ENCODE data around the gene HSBP1. TPM values are rescaled to one million over a fixed set of nuclear protein-coding genes. Genes with fewer than 3 reads are reported as not detected.

Gene HSBP1
- total RNA-seq, 1 donor from 2014 or later, result 218 TPM

DNA sequence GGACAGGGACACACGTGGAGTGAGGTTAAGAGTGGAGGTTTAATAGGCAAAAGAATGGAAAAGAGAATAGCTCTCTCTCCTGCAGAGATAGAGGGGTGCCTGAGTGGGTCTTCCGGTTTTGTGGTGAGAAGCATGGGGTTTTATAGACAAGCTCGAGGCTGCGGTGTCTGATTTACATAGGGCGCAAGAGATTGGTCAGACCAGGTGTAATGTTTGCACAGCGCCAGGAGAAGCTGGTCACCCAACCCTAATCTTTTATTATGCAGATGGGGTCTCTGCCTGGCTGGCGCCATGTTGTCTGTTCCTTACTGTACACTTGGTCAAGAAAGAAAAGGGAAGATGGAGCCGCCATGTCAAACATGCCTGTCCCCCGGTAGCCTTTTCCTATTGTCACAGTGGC is 46.6 kb downstream of the HSBP1 start:
- Mint-ChIP-seq H3K27ac (ENCODE audit: unreplicated experiment) (no peak overlapping the region), H3K27me3 (ENCODE audit: unreplicated experiment) (peaks cover 8% of the 10 kb centered on the region), H3K4me1 (ENCODE audit: low read depth, unreplicated experiment) (peaks cover 21% of the 10 kb centered on the region), H3K9me3 (ENCODE audit: unreplicated experiment) (peaks cover 6% of the 10 kb centered on the region), H3K36me3 (ENCODE audit: unreplicated experiment) (no peaks in the 10 kb centered on the region), H3K4me3 (ENCODE audit: unreplicated experiment) (no peak overlapping the region)
- no peak for DNase-seq
- TF ChIP-seq, protein P1, sequence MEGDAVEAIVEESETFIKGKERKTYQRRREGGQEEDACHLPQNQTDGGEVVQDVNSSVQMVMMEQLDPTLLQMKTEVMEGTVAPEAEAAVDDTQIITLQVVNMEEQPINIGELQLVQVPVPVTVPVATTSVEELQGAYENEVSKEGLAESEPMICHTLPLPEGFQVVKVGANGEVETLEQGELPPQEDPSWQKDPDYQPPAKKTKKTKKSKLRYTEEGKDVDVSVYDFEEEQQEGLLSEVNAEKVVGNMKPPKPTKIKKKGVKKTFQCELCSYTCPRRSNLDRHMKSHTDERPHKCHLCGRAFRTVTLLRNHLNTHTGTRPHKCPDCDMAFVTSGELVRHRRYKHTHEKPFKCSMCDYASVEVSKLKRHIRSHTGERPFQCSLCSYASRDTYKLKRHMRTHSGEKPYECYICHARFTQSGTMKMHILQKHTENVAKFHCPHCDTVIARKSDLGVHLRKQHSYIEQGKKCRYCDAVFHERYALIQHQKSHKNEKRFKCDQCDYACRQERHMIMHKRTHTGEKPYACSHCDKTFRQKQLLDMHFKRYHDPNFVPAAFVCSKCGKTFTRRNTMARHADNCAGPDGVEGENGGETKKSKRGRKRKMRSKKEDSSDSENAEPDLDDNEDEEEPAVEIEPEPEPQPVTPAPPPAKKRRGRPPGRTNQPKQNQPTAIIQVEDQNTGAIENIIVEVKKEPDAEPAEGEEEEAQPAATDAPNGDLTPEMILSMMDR (IDR thresholded peaks at IDR 0.05; ENCODE audit: partially characterized antibody, unreplicated experiment), result no peak

DNA sequence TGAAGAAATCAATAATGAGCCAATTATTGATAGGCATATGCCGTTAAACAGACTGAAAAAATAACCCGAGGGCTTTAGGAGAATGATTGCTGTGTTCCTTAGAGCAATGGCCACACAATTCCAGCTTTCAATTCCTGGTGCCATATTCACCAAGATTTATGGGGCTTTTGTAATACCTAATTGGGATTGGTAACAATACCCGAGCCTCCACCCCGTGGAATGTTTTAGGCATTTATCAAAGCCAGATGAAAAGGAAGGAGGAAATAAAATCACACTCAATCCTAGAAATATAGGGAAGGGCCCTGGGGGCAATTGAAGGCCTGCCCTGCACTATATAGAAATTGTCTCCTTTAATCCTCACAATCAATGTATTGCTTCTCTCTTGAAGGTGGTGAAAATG is 49.0 kb downstream of the HSBP1 start:
- peaks cover 15% of the 10 kb centered on the region for H3K4me1 Mint-ChIP-seq (ENCODE audit: low read depth, unreplicated experiment)
- H3K4me3 Mint-ChIP-seq (ENCODE audit: unreplicated experiment), result peak overlapping the region; percentile 26
- TF ChIP-seq, protein P1 (IDR thresholded peaks at IDR 0.05; ENCODE audit: partially characterized antibody, unreplicated experiment), result no peak
- peak overlapping the region; percentile 94 for H3K27ac Mint-ChIP-seq (ENCODE audit: unreplicated experiment)
- peaks cover 8% of the 10 kb centered on the region for H3K27me3 Mint-ChIP-seq (ENCODE audit: unreplicated experiment)
- H3K36me3 Mint-ChIP-seq (ENCODE audit: unreplicated experiment), result peaks cover 3% of the 10 kb centered on the region
- no peak for DNase-seq
- H3K9me3 Mint-ChIP-seq (ENCODE audit: unreplicated experiment), result peaks cover 4% of the 10 kb centered on the region

DNA sequence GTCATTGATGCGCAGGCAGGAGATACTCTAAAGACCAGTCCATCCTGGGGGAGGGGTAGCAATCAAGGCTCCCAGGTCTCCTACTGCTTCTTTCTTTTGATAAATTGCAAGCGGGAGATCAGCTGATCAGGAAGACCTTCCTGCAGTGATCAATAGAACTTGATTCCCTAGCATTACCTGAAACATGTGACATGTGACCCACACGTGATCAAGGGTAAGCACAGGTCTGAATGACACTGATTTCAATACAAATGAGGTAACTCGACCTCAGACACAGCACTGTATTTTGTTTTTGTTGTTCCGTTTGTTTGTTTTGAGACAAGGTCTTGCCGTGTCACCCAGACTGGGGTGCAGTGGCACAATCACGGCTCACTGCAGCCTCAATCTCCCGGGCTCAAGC is 51.5 kb downstream of the HSBP1 start:
- no peak overlapping the region for H3K27ac Mint-ChIP-seq (ENCODE audit: unreplicated experiment)
- no peak overlapping the region for H3K4me3 Mint-ChIP-seq (ENCODE audit: unreplicated experiment)
- no peak for DNase-seq
- H3K9me3 Mint-ChIP-seq (ENCODE audit: unreplicated experiment), result peaks cover 4% of the 10 kb centered on the region
- peaks cover 6% of the 10 kb centered on the region for H3K4me1 Mint-ChIP-seq (ENCODE audit: low read depth, unreplicated experiment)
- TF ChIP-seq, protein P1 (IDR thresholded peaks at IDR 0.05; ENCODE audit: partially characterized antibody, unreplicated experiment), result no peak
- peaks cover 1% of the 10 kb centered on the region for H3K27me3 Mint-ChIP-seq (ENCODE audit: unreplicated experiment)
- peaks cover 3% of the 10 kb centered on the region for H3K36me3 Mint-ChIP-seq (ENCODE audit: unreplicated experiment)

DNA sequence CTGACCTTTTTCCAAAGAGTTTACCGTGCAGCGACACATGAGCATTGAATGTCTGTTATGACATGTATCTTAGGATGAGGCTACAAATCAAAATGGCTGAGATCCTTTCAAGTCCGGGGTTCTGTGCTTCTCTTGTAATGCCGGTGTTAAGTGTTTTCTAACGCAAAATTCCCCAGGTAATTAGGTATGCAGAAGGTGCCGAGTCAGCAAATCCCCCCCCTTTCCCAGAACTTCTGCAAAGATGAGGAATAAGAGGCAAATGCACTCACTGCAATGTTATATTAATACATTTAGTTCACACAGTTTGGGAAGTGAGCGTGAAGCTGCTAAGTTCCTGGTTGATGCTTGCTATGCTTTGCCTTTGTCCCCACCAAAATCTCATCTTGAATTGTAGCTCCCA is 54.9 kb downstream of the HSBP1 start:
- DNase-seq, result no peak
- no peak overlapping the region for H3K27ac Mint-ChIP-seq (ENCODE audit: unreplicated experiment)
- TF ChIP-seq, protein P1 (IDR thresholded peaks at IDR 0.05; ENCODE audit: partially characterized antibody, unreplicated experiment), result no peak
- H3K36me3 Mint-ChIP-seq (ENCODE audit: unreplicated experiment), result peaks cover 14% of the 10 kb centered on the region
- H3K9me3 Mint-ChIP-seq (ENCODE audit: unreplicated experiment), result peaks cover 2% of the 10 kb centered on the region
- H3K4me3 Mint-ChIP-seq (ENCODE audit: unreplicated experiment), result no peak overlapping the region
- peaks cover 3% of the 10 kb centered on the region for H3K27me3 Mint-ChIP-seq (ENCODE audit: unreplicated experiment)
- no peaks in the 10 kb centered on the region for H3K4me1 Mint-ChIP-seq (ENCODE audit: low read depth, unreplicated experiment)

DNA sequence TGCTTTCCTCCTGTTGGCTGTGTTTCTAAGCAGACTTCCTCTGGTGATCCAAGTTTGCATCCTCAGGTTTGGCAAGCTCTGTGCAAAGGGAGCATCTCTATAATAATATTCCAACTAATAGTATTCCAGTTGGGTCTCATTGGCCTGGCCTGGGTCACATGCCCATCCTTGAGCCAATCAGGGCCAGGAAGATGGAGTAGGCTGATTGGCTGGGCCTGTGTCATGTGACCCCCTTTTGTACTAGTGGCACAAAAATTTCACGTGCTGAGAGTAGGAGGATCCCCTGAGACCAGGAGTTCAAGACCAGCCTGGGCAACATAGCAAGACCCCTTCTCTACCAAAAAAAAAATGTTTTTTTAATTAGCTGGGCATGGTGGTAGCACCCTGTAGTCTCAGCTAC is 55.9 kb downstream of the HSBP1 start:
- Mint-ChIP-seq H3K27ac (ENCODE audit: unreplicated experiment) (no peak overlapping the region), H3K4me1 (ENCODE audit: low read depth, unreplicated experiment) (no peaks in the 10 kb centered on the region), H3K27me3 (ENCODE audit: unreplicated experiment) (peaks cover 5% of the 10 kb centered on the region), H3K4me3 (ENCODE audit: unreplicated experiment) (no peak overlapping the region), H3K36me3 (ENCODE audit: unreplicated experiment) (peaks cover 14% of the 10 kb centered on the region), H3K9me3 (ENCODE audit: unreplicated experiment) (peaks cover 2% of the 10 kb centered on the region)
- no peak for DNase-seq
- TF ChIP-seq, protein P1 (IDR thresholded peaks at IDR 0.05; ENCODE audit: partially characterized antibody, unreplicated experiment), result no peak

Other genes starting within 250 kb of the HSBP1 start
- gene MLYCD, start 91.1 kb downstream of the HSBP1 start, total RNA-seq (ENCODE audit: unreplicated experiment), result 9.5 TPM
- gene OSGIN1, start 145.3 kb downstream of the HSBP1 start, total RNA-seq (ENCODE audit: unreplicated experiment), result not detected
- gene NECAB2, start 160.3 kb downstream of the HSBP1 start, total RNA-seq (ENCODE audit: unreplicated experiment), result 112 TPM
- not detected for gene SLC38A8, start 234.8 kb downstream of the HSBP1 start, total RNA-seq (ENCODE audit: unreplicated experiment)

All from glutamatergic neuron (in vitro differentiated cells).